GM10248 (cell line): ENCODE results near the gene CCSER2.

Experiments used
- CTCF ChIA-PET: fragments of 300-600 bp; sonication (Branson Sonifier 250); formaldehyde crosslinking; extraction: SDS; loops from one replicate; lab custom pipeline; 2021; ENCODE audit warnings: antibody characterized with exemption; lab: Yijun Ruan, JAX
- POLR2A ChIA-PET: fragments of 350-650 bp; sonication (Branson Sonifier 250); formaldehyde crosslinking; extraction: SDS; loops from one replicate; lab custom pipeline; 2020; ENCODE audit warnings: antibody characterized with exemption; lab: Yijun Ruan, JAX
- DNase-seq: peaks from one replicate; pipeline ENCODE4 v3.0.0; 2012; ENCODE audit errors: extremely low spot score
- TF ChIP-seq, protein P1 (sequence below): IDR thresholded peaks from 2 replicates; pipeline ENCODE4 v1.5.1; 2012; ENCODE audit warnings: mild to moderate bottlenecking, low read depth; ENCODE audit errors: extremely low read depth, missing control alignments, control extremely low read depth

CCSER2 gene

DNA sequence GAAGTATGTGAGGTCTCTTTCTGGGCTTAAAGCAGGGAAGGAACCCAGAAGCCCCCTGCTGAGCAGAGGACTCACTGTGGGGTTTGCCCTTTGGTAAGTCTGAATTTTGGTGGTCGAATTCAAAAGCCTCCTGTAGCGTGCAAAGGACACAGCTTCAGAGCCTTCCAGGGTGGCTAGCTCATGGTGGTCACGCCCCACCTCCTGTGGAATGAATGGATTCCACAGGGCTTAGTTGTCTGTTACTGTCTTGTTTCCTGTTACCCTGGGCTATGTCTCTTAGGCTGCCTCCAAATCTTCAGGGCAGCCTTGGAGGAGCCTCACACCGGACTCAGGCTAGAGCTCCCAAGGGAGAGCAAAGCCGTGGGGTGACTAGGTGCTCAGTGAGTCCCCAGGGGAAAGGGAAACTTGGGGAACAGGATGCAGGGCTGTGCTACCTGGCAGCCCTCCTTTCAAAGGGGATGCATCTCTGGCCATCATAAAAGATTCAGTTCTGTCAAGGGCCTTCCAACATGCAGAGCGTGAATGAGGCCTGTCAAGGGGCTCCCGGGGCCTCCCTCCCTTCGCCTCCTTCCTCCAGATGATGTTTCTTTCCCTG, 211.7 kb downstream of the CCSER2 start:
- no peak for DNase-seq
- TF ChIP-seq, protein P1, sequence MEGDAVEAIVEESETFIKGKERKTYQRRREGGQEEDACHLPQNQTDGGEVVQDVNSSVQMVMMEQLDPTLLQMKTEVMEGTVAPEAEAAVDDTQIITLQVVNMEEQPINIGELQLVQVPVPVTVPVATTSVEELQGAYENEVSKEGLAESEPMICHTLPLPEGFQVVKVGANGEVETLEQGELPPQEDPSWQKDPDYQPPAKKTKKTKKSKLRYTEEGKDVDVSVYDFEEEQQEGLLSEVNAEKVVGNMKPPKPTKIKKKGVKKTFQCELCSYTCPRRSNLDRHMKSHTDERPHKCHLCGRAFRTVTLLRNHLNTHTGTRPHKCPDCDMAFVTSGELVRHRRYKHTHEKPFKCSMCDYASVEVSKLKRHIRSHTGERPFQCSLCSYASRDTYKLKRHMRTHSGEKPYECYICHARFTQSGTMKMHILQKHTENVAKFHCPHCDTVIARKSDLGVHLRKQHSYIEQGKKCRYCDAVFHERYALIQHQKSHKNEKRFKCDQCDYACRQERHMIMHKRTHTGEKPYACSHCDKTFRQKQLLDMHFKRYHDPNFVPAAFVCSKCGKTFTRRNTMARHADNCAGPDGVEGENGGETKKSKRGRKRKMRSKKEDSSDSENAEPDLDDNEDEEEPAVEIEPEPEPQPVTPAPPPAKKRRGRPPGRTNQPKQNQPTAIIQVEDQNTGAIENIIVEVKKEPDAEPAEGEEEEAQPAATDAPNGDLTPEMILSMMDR, result no peak
- POLR2A ChIA-PET, result no interaction called here
- CTCF ChIA-PET, result interaction anchor here (0.6 to 11.0 kb wide), 32 partner anchors 9 to 1848 kb away, joined by 3 to 326 read pairs (median 4); partner anchors contain the start of gene CCSER2

DNA sequence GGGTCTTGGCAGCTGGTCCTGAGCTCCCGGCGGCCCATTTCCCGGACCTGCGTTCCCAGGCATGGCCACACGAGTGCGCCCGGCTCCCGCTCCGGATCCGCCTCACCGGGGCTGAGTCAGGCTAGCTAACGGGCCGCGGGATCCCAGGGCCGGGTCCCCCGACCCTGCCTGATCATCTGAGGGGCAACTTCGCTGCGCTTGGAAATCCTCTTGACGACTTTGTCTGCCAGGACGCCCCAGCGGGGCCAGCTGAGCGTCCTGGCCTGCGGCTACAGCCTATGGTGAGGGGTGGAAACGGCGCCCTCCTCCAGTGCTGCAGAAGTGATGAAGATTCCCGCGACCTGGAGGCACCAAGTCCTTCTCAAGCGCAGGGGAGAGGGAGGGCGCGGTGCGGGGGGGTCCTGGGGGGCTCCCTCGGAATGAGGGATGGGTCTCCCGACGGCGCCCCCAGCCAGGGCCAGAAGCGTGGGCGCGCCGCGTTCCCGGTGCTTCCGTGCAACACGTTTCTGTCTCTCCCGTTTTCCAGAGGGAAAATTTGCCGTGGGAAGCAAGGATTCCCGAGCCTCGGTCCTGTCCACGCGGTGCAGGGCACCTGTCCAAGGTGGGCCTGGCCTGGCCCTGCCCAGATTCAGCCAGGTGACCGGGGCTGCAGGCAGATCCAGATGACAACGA, 212.4 kb downstream of the CCSER2 start:
- peak; percentile 80 for DNase-seq
- CTCF ChIA-PET, result interaction anchor here (0.6 to 11.0 kb wide), 31 partner anchors 9 to 1847 kb away, joined by 3 to 326 read pairs (median 4); partner anchors contain the start of gene CCSER2
- TF ChIP-seq, protein P1, result peak; percentile 91
- POLR2A ChIA-PET, result no interaction called here

GRCh38 chr10:84541289-84541637, 212.9 kb downstream of the CCSER2 start:
- ChIA-PET CTCF (interaction anchor here (1.2 to 11.0 kb wide), 8 partner anchors 8 to 276 kb away, joined by 3 to 326 read pairs (median 36); no protein-coding TSS in a partner anchor), POLR2A (no interaction called here)
- TF ChIP-seq, protein P1, result no peak
- DNase-seq, result no peak

DNA sequence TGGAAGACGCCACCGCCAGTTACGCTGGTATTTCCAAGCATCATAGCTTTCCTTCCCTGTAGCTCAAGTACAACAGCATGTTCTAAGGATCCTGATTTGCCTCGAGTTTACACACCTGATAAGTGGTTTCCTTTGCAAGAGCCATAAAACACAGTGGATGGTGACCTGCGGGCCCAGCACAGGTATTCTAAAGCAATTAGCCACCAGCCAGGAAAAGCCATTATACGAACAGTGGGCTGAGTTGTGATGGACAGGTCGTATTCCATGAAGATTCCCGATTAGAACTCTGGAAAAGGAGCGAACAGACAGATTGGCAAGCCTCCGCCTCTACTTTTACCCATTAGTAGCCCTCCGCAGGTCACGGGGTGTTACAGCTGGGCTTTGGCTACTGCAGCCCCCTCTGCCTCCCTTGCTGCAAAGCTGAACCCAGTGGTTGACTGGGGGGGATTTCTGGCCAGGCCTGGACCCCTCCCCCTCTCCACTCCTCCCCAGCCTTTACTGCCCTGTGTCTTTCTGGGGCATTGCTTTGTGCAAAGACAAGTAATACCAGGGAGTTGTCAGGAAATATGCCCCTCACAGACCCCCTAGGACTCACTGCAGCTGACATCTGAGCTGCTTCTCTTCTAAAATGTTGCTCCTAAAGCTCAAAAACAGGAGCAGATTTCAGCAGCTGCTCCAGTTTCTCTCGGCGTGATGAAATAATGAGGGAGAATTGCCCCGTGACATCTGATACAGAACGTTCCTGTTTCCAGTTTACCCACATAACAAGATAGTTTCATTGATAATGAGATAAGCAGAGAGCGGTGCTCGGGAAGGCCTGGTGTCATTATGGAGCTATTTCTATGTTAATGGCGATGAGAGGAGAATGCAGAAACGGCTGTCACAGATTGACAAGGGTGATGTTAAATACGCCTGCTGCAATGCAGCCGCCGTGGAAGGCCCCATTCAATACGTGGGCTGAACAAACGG, 214.4 kb downstream of the CCSER2 start:
- TF ChIP-seq, protein P1, result no peak
- ChIA-PET CTCF (interaction anchor here (0.8 to 11.0 kb wide), 6 partner anchors 9 to 290 kb away, joined by 3 to 326 read pairs (median 3); no protein-coding TSS in a partner anchor), POLR2A (no interaction called here)
- DNase-seq, result no peak

DNA sequence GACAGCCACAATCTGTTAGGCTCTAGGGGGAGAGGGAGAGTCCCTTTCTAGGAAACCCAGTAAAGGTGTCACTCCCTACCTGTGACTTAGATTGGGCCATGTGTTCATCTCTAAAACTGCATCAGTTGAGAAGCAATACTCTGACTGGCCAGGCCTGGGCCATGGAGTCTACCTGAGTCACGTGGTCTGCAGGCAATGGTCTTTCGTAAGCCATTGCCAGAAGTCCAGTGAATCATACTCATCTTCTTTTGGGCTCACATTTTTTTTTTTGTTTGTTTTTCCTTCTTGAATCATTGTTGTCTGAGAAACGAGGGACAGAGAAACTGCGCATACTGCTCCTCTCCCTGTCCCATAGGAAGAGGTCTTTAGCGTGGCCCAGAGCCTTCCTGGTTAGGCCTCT, 215.6 kb downstream of the CCSER2 start:
- no peak for DNase-seq
- ChIA-PET CTCF (interaction anchor here (2.5 to 11.0 kb wide), 2 partner anchors 8 to 279 kb away, joined by 7 to 326 read pairs; no protein-coding TSS in a partner anchor), POLR2A (no interaction called here)
- TF ChIP-seq, protein P1, result no peak

DNA sequence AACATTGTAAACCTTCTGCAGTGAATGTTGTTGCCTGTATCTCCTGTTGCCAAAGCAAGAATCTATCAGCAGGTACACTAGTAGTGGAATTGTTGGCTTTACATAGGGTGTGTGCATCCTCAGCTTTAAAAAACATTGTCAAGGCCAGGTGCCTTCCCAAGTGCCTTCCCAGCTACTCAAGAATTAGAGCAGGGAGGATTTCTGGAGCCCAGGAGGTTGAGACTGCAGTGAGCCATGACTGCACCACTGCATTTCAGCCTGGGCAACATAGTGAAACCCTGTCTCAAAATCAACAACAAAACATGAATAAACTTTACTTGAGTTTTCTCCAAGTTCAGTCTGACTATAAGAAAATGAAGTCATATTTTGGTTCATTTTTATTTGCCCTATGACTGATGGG, 217.3 kb downstream of the CCSER2 start:
- ChIA-PET CTCF (interaction anchor here (1.5 kb wide), 1 partner anchor 278 kb away, joined by 3 read pairs; no protein-coding TSS in a partner anchor), POLR2A (no interaction called here)
- DNase-seq, result no peak
- TF ChIP-seq, protein P1, result no peak
